Mesodermal cell (in vitro differentiated cells): Measurements from ENCODE around the gene CYS1.
"Not testable (repeated sequence)": the region's sequence is repeated elsewhere in the genome, so short reads cannot be mapped to it uniquely, and the experiment has no call there.

ENCODE experiments used
- H3K27ac ChIP-seq: 2 replicates; pipeline ENCODE4 v1.7.0; 2013; ENCODE audit warnings: mild to moderate bottlenecking, low read depth, low read length, moderate library complexity; ENCODE audit not compliant: severe bottlenecking
- H3K36me3 ChIP-seq: 2 replicates; pipeline ENCODE4 v1.7.1; 2013; ENCODE audit warnings: mild to moderate bottlenecking, low read length, moderate library complexity; ENCODE audit not compliant: control insufficient read depth, insufficient read depth
- H3K4me1 ChIP-seq: one replicate; pipeline ENCODE4 v1.7.1; 2013; ENCODE audit warnings: mild to moderate bottlenecking, low read length; ENCODE audit not compliant: insufficient read depth, control insufficient read depth, poor library complexity, severe bottlenecking
- H3K4me3 ChIP-seq: 2 replicates; pipeline ENCODE4 v1.7.0; 2013; ENCODE audit warnings: low read length, control low read depth, mild to moderate bottlenecking; ENCODE audit not compliant: insufficient read depth, poor library complexity, severe bottlenecking; ENCODE audit errors: extremely low read depth
- H3K9me3 ChIP-seq: 2 replicates; pipeline ENCODE4 v1.7.1; 2013; ENCODE audit warnings: mild to moderate bottlenecking, low read length, moderate library complexity; ENCODE audit not compliant: control insufficient read depth
- WGBS, 2 experiments: methylation state at CpG; one replicate each; pipeline ENCODE4 v1.1.5; 2013; ENCODE audit warnings: missing lambda C conversion rate in 2 of 2; ENCODE audit not compliant: insufficient coverage in 2 of 2; 5-methylcytosine and 5-hydroxymethylcytosine counted together

Gene CYS1

DNA sequence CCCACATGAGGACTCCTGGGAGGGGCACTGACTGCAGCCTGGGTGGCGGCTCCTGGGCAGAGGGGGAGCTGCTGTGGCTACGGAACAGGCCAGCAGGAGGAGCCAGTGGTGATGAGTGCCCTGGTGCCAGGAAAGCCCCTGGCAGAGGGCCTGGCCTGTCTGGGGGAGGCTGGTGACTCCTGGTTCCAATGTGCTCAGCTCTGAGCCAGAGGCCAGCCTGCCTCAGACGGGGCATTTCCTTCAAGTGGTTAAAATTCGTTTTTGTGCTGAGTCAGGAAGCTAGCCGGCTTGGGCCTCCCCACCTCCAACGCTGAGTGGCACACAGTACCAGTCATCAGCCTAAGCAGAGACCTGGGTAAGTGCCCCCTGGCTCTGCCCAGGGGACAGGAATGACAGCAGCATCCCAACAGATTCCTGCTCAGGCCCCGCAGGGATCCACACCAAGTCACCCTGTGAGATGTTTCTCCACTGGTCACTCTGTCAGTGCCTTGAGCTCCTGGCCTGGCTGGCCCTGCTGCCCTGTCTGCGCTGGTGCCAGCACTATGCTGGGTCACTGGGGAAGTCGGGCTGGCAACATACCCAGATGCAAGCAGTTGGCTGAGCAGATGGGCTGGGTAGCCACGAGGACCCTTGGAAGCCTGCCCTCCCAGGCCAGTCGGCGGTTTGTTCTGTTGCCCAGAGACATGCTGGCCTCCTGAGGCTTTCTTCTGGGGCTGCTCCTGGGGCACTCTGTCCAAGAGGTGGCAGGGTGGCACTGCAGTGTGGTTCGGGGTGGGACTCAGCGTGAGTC lies 43.9 kb downstream of the CYS1 start:
- no peaks in the 10 kb centered on the region for H3K9me3 ChIP-seq
- WGBS, 2 experiments = 84 to 86% methylated on average over 14 of the region's 14 CpGs
- H3K4me3 ChIP-seq = no peak overlapping the region
- H3K4me1 ChIP-seq = peaks cover 18% of the 10 kb centered on the region
- H3K36me3 ChIP-seq = no peaks in the 10 kb centered on the region
- no peak overlapping the region for H3K27ac ChIP-seq

DNA sequence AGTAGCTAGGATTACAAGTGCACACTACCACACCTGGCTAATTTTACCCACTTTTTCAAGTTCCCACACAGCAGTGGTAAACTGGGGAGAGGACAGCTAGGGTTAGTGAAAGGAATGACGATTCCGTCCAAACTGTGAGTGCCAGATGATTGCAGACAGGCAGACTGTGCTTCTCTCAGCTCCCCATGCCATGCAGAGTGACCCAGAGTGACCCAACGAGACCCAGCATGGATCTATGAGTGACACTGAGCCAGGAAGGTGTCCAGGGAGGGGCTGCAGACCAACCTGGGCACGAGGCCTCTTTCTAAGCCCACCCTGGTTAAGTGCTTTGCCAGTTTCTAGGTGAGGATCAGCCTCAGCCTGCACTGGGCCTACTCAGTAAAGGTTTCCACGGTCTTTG lies 44.6 kb downstream of the CYS1 start:
- no peaks in the 10 kb centered on the region for H3K36me3 ChIP-seq
- H3K27ac ChIP-seq = no peak overlapping the region
- WGBS, 2 experiments = 87 to 89% methylated on average over 5 of the region's 5 CpGs
- no peak overlapping the region for H3K4me3 ChIP-seq
- no peaks in the 10 kb centered on the region for H3K9me3 ChIP-seq
- peaks cover 15% of the 10 kb centered on the region for H3K4me1 ChIP-seq

DNA sequence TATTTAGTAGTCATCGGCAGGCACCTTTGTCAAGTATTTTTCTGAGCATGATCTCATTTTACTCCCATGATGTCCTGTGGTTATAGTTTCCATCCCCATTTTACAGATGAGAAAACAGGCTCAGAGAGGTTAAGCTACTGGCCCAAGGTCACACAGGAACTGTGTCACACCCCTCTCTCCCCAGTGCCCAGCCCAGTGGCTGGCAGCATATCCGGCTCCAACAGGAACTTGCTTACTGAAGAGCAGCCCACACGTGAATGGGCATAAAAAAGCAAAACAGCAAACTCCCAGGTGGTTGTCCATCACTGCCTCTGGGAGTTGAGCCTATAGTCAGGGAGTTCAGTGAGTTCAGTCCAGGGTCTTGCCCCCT lies 45.2 kb downstream of the CYS1 start:
- WGBS, 2 experiments = 63 to 100% methylated on average over 1 to 2 of the region's 3 CpGs
- no peak overlapping the region for H3K27ac ChIP-seq
- H3K9me3 ChIP-seq = no peaks in the 10 kb centered on the region
- no peaks in the 10 kb centered on the region for H3K36me3 ChIP-seq
- H3K4me3 ChIP-seq = no peak overlapping the region
- peaks cover 11% of the 10 kb centered on the region for H3K4me1 ChIP-seq

DNA sequence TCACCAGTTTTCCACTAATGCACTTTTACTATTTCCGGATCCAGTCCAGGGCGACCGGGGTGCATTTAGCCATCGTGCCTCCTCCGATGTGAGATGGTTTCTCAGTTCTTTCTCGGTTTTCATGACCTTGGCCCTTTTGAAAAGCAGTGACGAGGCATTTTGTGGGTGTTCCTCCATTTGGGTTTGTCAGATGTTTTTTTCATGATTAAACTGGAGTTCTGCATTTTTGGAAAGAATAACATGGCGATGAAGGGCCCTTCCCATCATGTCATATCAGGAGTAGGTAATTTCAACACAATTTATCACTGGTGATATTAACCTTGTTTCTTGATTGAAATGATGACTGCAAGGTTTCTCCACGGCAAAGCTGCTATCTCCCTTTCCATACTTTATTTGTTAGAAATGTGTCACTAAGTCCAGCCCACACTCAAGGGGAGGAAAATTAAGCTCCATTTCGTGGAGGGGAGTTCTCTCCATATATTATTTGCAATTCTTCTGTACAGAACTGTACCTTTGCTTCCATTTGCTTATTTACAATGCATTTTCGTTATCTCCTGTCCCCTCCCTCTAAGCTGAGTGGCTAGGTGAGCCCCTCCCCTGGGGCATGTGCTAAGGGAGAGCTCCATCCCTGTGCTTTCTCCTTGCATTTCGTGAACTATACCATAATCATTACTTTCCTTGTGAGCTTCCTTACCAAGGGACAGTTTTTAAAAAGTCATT lies 45.7 kb downstream of the CYS1 start:
- peaks cover 12% of the 10 kb centered on the region for H3K4me1 ChIP-seq
- no peaks in the 10 kb centered on the region for H3K36me3 ChIP-seq
- no peak overlapping the region for H3K27ac ChIP-seq
- H3K4me3 ChIP-seq = no peak overlapping the region
- no peaks in the 10 kb centered on the region for H3K9me3 ChIP-seq
- WGBS, 2 experiments = 82 to 91% methylated on average over 7 to 10 of the region's 12 CpGs

DNA sequence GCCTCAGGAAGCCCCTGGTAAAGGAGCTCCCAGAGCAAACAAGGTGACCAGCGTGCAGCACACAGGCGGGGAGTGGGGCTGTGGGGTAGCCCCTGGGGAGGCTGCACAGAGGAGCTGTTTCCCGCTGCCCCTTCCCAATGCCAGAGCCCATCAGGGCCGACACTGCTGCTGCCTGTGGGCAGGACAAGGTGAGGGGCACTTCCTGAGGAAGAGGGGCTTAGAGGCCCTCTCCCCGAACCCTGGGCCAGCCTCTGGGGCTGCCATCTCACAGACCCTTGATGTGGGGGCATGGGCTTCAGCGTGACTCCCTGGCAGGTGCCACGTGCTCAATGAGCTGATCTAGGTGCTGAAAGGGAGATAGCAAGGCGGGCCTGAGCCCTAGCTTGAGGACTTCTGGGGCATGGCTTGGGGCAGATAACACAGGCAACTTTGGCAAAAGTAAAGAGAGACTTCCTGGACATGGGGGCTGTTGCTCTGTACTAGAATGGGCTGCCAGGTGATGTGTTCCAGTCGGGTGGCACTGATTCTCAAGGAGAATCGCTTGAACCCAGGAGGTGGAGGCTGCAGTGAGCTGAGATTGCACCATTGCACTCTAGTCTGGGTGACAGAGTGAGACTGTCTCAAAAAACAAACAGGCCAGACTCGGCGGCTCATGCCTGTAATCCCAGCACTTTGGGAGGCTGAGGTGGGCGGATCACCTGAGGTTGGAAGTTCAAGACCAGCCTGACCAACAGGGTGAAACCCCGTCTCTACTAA lies 46.8 kb downstream of the CYS1 start:
- Histone ChIP-seq H3K36me3 (no peaks in the 10 kb centered on the region), H3K9me3 (no peaks in the 10 kb centered on the region), H3K4me3 (no peak overlapping the region), H3K4me1 (peaks cover 23% of the 10 kb centered on the region), H3K27ac (no peak overlapping the region)
- 88 to 91% methylated on average over 11 to 13 of the region's 14 CpGs for WGBS, 2 experiments

DNA sequence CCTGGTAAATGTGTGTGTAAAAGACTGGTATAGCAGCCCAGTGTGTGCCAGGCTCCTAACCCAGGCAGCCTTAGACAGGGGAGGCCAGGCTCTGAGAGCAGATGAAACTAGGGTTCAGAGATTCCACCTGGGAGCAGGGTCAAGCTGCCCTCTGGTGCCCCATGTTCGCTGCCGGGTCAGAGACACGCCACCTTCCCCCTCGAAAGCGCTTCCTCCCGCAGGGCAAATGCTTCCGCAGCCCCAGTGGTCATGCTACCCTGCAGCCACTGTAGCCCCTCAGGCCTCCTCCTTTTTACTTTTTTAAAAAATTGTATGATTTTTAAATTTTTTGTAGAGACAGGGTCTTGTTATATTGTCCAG lies 47.5 kb downstream of the CYS1 start:
- no peaks in the 10 kb centered on the region for H3K36me3 ChIP-seq
- H3K4me1 ChIP-seq = peaks cover 18% of the 10 kb centered on the region
- WGBS, 2 experiments = 93% methylated on average over 4 of the region's 7 CpGs; no CpG with 5 or more reads in 1 of the 2 experiments

DNA sequence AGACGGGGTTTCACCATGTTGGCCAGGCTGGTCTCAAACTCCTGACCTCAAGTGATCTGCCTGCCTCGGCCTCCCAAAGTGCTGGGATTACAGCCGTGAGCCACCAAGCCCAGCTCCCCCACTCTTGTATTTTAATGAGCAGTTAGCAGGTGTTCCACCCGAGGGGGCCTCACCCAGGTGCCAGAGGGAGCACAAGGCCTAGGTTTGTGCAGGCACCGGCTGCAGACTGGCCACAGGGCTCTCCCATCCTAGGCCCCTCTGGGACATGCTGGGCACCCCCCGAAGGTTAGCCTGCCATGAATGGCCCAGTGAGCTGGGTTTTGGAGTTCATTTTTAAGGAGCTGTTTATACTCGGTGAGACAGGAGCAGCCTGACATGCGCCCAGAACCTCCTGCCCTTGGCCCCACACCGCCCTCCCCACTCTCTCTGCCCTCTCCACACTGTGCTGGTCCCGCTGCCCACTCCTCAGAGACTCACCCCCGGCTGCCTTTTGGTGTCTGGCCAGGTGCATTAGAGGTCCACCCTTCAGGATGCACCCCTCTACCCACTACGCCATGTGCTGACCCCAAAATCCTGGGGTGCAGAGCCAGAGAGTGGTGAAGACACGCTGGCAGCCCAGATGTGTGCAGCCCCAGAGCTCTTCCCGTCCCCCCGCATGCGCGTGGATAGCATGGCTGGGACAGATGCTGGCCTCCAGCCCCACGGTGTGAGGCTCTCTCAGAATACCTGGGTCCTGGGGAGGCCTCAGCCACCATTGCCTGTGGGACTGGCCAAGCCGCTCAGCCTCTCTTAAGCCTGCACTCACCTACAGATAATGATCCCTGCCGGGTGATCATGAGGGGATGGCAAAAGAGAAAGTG lies 48.1 kb downstream of the CYS1 start:
- 91 to 93% methylated on average over 12 to 15 of the region's 20 CpGs for WGBS, 2 experiments
- H3K4me3 ChIP-seq = no peak overlapping the region
- H3K27ac ChIP-seq = no peak overlapping the region
- no peaks in the 10 kb centered on the region for H3K36me3 ChIP-seq
- H3K4me1 ChIP-seq = peaks cover 12% of the 10 kb centered on the region
- H3K9me3 ChIP-seq = no peaks in the 10 kb centered on the region

More for the DNA sequence above, 47.5 kb downstream of the CYS1 start:
- no peak overlapping the region for H3K4me3 ChIP-seq
- no peaks in the 10 kb centered on the region for H3K9me3 ChIP-seq
- no peak overlapping the region for H3K27ac ChIP-seq

DNA sequence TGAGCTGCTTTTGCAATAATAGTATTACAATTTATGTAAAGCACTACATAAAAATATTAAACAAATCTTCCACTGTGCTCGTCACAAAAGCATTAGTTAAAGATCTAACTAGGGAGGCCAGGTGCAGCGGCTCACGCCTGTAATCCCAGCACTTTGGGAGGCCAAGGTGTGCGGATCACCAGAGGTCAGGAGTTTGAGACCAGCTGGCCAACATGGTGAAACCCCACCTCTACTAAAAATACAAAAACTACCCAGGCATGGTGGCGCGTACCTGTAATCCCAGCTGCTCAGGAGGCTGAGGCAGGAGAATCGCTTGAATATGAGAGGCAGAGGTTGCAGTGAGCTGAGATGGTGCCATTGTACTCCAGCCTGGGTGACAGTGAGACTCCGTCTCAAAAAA lies 49.4 kb downstream of the CYS1 start:
- not testable (repeated sequence) for H3K36me3 ChIP-seq, H3K9me3 ChIP-seq, H3K4me3 ChIP-seq, H3K27ac ChIP-seq
- H3K4me1 ChIP-seq = peaks cover 11% of the 10 kb centered on the region
- WGBS, 2 experiments = 82 to 98% methylated on average over 5 to 6 of the region's 8 CpGs

DNA sequence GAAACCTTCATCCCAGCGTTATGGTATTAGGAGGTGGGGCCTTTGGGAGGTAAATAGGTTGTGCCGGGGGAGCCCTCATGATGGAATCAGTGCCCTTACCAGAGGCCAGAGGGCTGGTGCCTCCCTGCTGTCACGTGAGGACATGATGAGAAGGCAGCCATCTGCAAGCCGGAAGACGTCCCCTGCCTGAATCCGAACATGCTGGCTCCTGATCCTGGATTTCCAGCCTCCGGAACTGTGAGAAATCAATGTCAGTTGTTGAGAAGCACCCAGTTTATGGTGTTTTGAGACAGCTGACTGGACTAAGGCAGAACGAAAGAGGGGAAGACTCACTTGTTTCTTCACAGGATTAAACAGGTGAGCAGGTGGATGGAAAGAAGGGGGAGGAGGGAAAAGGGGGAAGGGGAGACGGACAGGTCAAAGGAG lies 49.9 kb downstream of the CYS1 start:
- Histone ChIP-seq H3K4me3 (no peak overlapping the region), H3K9me3 (no peaks in the 10 kb centered on the region), H3K27ac (no peak overlapping the region), H3K4me1 (peaks cover 11% of the 10 kb centered on the region), H3K36me3 (no peaks in the 10 kb centered on the region)
- WGBS, 2 experiments = 78 to 79% methylated on average over 7 to 8 of the region's 9 CpGs

DNA sequence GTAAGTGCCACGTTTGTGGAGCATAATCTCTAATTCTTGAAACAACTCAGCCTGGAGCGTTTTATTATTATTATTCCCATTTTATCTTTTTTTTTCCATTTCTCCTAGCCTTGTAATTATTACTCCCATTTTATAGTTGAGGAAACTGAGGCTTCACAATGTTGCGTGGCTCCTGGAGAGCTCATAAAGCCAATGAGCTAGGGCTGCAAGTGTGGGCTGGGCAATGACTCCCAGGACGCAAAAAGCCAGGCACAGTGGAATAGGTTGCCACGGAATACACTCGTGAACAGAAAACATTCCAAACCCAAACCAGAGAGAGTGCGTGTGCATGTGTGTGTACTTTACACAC lies 50.4 kb downstream of the CYS1 start:
- Histone ChIP-seq H3K36me3 (no peaks in the 10 kb centered on the region), H3K9me3 (no peaks in the 10 kb centered on the region), H3K4me1 (peaks cover 11% of the 10 kb centered on the region), H3K4me3 (no peak overlapping the region), H3K27ac (no peak overlapping the region)
- WGBS, 2 experiments = 84 to 88% methylated on average over 3 to 4 of the region's 7 CpGs
